Measurements from ENCODE around the gene TXN. TPM values are rescaled to one million over a fixed set of nuclear protein-coding genes. Genes with fewer than 3 reads are reported as not detected.
A peak's percentile ranks its signal among the peaks of the same experiment; 100 is the strongest.

TXN gene
- total and polyA plus RNA-seq, 2 experiments from 2014 or later, result 223 to 952 TPM

- in situ Hi-C loops (cut with MboI), result no loop called here
- H3K4me2 ChIP-seq (ENCODE audit: unreplicated experiment), result no peak overlapping the region
- peaks cover 27% of the 10 kb centered on the region for H4K20me1 ChIP-seq (ENCODE audit: insufficient read depth)
- H3K4me1 ChIP-seq (ENCODE audit: insufficient read depth), result peaks cover 20% of the 10 kb centered on the region
- peaks cover 96% of the 10 kb centered on the region for H3K79me2 ChIP-seq (ENCODE audit: insufficient read depth)
- no peaks in the 10 kb centered on the region for H3K27me3 ChIP-seq (replicated peaks; ENCODE audit: insufficient read depth)
- H3K9me2 ChIP-seq (ENCODE audit: insufficient read depth), result no peaks in the 10 kb centered on the region
- WGBS, 2 experiments (ENCODE audit: low coverage in 1 of 2, low lambda C conversion rate in 2 of 2, missing lambda C conversion rate in 2 of 2), result 100% methylated on average over 3 to 4 of the region's 4 CpGs
- H3K27ac ChIP-seq, result no peak overlapping the region
- no peaks in the 10 kb centered on the region for H3K9me3 ChIP-seq (ENCODE audit: low read depth)
- no peak for DNase-seq
- peaks cover 58% of the 10 kb centered on the region for H3K36me3 ChIP-seq (ENCODE audit: low read depth)
- TF ChIP-seq EZH2phosphoT487 (IDR thresholded peaks at IDR 0.05; ENCODE audit: insufficient read depth, low read depth), result no peak
- TF ChIP-seq EZH2 (IDR thresholded peaks at IDR 0.05; ENCODE audit: insufficient read depth, poor library complexity, severe bottlenecking), result no peak
- no peak overlapping the region for H2AFZ ChIP-seq
- H3K9ac ChIP-seq, result no peak overlapping the region
- H3K4me3 ChIP-seq, result no peak overlapping the region
- peaks cover 17% of the 10 kb centered on the region; the same call in 1 of the 2 replicates for H3F3A ChIP-seq (ENCODE audit: insufficient read depth)
Measured at GRCh38 chr9:110249603-110250002, 6.7 kb downstream of the TXN start.

- 75 to 78% methylated on average over 2 of the region's 2 CpGs for WGBS, 2 experiments (ENCODE audit: low coverage in 1 of 2, low lambda C conversion rate in 2 of 2, missing lambda C conversion rate in 2 of 2)
Measured at GRCh38 chr9:110248361-110248760, 7.9 kb downstream of the TXN start.

GRCh38 chr9:110246214-110246613 is 10.1 kb downstream of the TXN start:
- H3F3A ChIP-seq (ENCODE audit: insufficient read depth), result peaks cover 35% of the 10 kb centered on the region
- in situ Hi-C loops (cut with MboI), result no loop called here
- peaks cover 86% of the 10 kb centered on the region for H3K36me3 ChIP-seq (ENCODE audit: low read depth)
- H3K79me2 ChIP-seq (ENCODE audit: insufficient read depth), result peaks cover 62% of the 10 kb centered on the region
- H3K9me2 ChIP-seq (ENCODE audit: insufficient read depth), result no peaks in the 10 kb centered on the region
- H4K20me1 ChIP-seq (ENCODE audit: insufficient read depth), result peaks cover 8% of the 10 kb centered on the region; the same call in 1 of the 2 replicates
- no peak overlapping the region for H3K27ac ChIP-seq
- H3K4me2 ChIP-seq (ENCODE audit: unreplicated experiment), result no peak overlapping the region
- H3K9ac ChIP-seq, result no peak overlapping the region
- no peak overlapping the region for H3K4me3 ChIP-seq
- H3K9me3 ChIP-seq (ENCODE audit: low read depth), result no peaks in the 10 kb centered on the region
- TF ChIP-seq EZH2phosphoT487 (IDR thresholded peaks at IDR 0.05; ENCODE audit: insufficient read depth, low read depth) (no peak), EZH2 (IDR thresholded peaks at IDR 0.05; ENCODE audit: insufficient read depth, poor library complexity, severe bottlenecking) (no peak)
- WGBS, 2 experiments (ENCODE audit: low coverage in 1 of 2, low lambda C conversion rate in 2 of 2, missing lambda C conversion rate in 2 of 2), result 96% methylated on average over 6 of the region's 6 CpGs
- H3K4me1 ChIP-seq (ENCODE audit: insufficient read depth), result peaks cover 4% of the 10 kb centered on the region; the same call in 1 of the 2 replicates
- H2AFZ ChIP-seq, result no peak overlapping the region
- no peaks in the 10 kb centered on the region for H3K27me3 ChIP-seq (replicated peaks; ENCODE audit: insufficient read depth)
- DNase-seq, result no peak

More at GRCh38 chr9:110248361-110248760, 7.9 kb downstream of the TXN start:
- H3K4me3 ChIP-seq, result no peak overlapping the region
- no peaks in the 10 kb centered on the region for H3K27me3 ChIP-seq (replicated peaks; ENCODE audit: insufficient read depth)
- in situ Hi-C loops (cut with MboI), result no loop called here
- H3K79me2 ChIP-seq (ENCODE audit: insufficient read depth), result peaks cover 83% of the 10 kb centered on the region
- H4K20me1 ChIP-seq (ENCODE audit: insufficient read depth), result peaks cover 18% of the 10 kb centered on the region
- H3K4me1 ChIP-seq (ENCODE audit: insufficient read depth), result peaks cover 10% of the 10 kb centered on the region
- peak; percentile 36 for DNase-seq
- H3K27ac ChIP-seq, result no peak overlapping the region
- no peaks in the 10 kb centered on the region for H3K9me2 ChIP-seq (ENCODE audit: insufficient read depth)
- no peak overlapping the region for H3K9ac ChIP-seq
- no peak overlapping the region for H3K4me2 ChIP-seq (ENCODE audit: unreplicated experiment)
- no peaks in the 10 kb centered on the region for H3K9me3 ChIP-seq (ENCODE audit: low read depth)
- no peak overlapping the region for H2AFZ ChIP-seq
- TF ChIP-seq EZH2phosphoT487 (IDR thresholded peaks at IDR 0.05; ENCODE audit: insufficient read depth, low read depth) (no peak), EZH2 (IDR thresholded peaks at IDR 0.05; ENCODE audit: insufficient read depth, poor library complexity, severe bottlenecking) (no peak)
- peaks cover 69% of the 10 kb centered on the region for H3K36me3 ChIP-seq (ENCODE audit: low read depth)
- peaks cover 22% of the 10 kb centered on the region; the same call in 1 of the 2 replicates for H3F3A ChIP-seq (ENCODE audit: insufficient read depth)

GRCh38 chr9:110244616-110245015 is 11.7 kb downstream of the TXN start:
- no peak overlapping the region for H2AFZ ChIP-seq
- H3K9ac ChIP-seq, result no peak overlapping the region
- H3K4me3 ChIP-seq, result no peak overlapping the region
- TF ChIP-seq EZH2 (IDR thresholded peaks at IDR 0.05; ENCODE audit: insufficient read depth, poor library complexity, severe bottlenecking) (no peak), EZH2phosphoT487 (IDR thresholded peaks at IDR 0.05; ENCODE audit: insufficient read depth, low read depth) (no peak)
- no peaks in the 10 kb centered on the region for H3K9me3 ChIP-seq (ENCODE audit: low read depth)
- no peak overlapping the region for H3K27ac ChIP-seq
- H3K4me1 ChIP-seq (ENCODE audit: insufficient read depth), result peaks cover 4% of the 10 kb centered on the region; the same call in 1 of the 2 replicates
- in situ Hi-C loops (cut with MboI), result no loop called here
- peaks cover 70% of the 10 kb centered on the region for H3K36me3 ChIP-seq (ENCODE audit: low read depth)
- no peak overlapping the region for H3K4me2 ChIP-seq (ENCODE audit: unreplicated experiment)
- peaks cover 46% of the 10 kb centered on the region for H3K79me2 ChIP-seq (ENCODE audit: insufficient read depth)
- no peak for DNase-seq
- H3F3A ChIP-seq (ENCODE audit: insufficient read depth), result peaks cover 35% of the 10 kb centered on the region
- H4K20me1 ChIP-seq (ENCODE audit: insufficient read depth), result no peaks in the 10 kb centered on the region
- H3K27me3 ChIP-seq (replicated peaks; ENCODE audit: insufficient read depth), result no peaks in the 10 kb centered on the region
- H3K9me2 ChIP-seq (ENCODE audit: insufficient read depth), result no peaks in the 10 kb centered on the region
- 98 to 100% methylated on average over 3 of the region's 3 CpGs for WGBS, 2 experiments (ENCODE audit: low coverage in 1 of 2, low lambda C conversion rate in 2 of 2, missing lambda C conversion rate in 2 of 2)

Data from GM23248 (cell line).